ENCODE results near the gene GTF2F2.

DNA sequence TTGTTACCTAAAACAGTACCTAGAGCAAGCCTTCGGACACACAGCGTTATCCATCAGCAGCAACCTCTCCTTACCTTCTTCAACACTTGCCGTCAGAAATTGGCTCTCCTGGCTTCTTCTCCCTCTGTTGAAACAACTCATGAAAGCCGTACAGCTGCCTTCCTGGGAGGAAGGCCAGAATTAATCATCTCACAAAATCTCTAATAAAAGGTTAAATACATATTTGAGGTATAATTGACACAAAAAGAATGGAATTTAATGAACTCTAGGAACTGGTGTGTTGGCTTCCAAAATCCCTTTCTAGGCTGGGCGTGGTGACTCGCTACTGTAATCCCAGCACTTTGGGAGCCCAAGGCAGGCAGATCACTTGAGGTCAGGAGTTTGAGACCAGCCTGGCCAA, 37.3 kb upstream of the GTF2F2 start:
- no peak for TF ChIP-seq FOSL2 (IDR thresholded peaks at IDR 0.05)
- TF ChIP-seq FOSL2 (CRISPR knock-in tag; IDR thresholded peaks at IDR 0.05) = no peak
- TF ChIP-seq MAFK (IDR thresholded peaks at IDR 0.05; ENCODE audit: partially characterized antibody) = no peak
- TF ChIP-seq, protein P1, sequence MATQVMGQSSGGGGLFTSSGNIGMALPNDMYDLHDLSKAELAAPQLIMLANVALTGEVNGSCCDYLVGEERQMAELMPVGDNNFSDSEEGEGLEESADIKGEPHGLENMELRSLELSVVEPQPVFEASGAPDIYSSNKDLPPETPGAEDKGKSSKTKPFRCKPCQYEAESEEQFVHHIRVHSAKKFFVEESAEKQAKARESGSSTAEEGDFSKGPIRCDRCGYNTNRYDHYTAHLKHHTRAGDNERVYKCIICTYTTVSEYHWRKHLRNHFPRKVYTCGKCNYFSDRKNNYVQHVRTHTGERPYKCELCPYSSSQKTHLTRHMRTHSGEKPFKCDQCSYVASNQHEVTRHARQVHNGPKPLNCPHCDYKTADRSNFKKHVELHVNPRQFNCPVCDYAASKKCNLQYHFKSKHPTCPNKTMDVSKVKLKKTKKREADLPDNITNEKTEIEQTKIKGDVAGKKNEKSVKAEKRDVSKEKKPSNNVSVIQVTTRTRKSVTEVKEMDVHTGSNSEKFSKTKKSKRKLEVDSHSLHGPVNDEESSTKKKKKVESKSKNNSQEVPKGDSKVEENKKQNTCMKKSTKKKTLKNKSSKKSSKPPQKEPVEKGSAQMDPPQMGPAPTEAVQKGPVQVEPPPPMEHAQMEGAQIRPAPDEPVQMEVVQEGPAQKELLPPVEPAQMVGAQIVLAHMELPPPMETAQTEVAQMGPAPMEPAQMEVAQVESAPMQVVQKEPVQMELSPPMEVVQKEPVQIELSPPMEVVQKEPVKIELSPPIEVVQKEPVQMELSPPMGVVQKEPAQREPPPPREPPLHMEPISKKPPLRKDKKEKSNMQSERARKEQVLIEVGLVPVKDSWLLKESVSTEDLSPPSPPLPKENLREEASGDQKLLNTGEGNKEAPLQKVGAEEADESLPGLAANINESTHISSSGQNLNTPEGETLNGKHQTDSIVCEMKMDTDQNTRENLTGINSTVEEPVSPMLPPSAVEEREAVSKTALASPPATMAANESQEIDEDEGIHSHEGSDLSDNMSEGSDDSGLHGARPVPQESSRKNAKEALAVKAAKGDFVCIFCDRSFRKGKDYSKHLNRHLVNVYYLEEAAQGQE (IDR thresholded peaks at IDR 0.05) = no peak
- TF ChIP-seq, protein P2, sequence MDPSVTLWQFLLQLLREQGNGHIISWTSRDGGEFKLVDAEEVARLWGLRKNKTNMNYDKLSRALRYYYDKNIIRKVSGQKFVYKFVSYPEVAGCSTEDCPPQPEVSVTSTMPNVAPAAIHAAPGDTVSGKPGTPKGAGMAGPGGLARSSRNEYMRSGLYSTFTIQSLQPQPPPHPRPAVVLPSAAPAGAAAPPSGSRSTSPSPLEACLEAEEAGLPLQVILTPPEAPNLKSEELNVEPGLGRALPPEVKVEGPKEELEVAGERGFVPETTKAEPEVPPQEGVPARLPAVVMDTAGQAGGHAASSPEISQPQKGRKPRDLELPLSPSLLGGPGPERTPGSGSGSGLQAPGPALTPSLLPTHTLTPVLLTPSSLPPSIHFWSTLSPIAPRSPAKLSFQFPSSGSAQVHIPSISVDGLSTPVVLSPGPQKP (IDR thresholded peaks at IDR 0.05; ENCODE audit: low read depth, low read length) = no peak

All from A549 (cell line).